Dermis blood vessel endothelial cell (primary cell): ENCODE data around the gene SPEM3. TPM values are rescaled to one million over a fixed set of nuclear protein-coding genes. Genes with fewer than 3 reads are reported as not detected.

Source experiments
- DNase-seq: peaks from one replicate; pipeline ENCODE4 v3.0.0; 2010
- total RNA-seq: library from RNA; depleted of rRNA; stranded (reverse); fragments of >200 nt; gene quantifications from 2 replicates; pipeline ENCODE4 v1.2.3, GENCODE V29; 2014

The SPEM3 gene
- total RNA-seq, 1 donor from 2014 or later: not detected

GRCh38 chr17:7423679-7424078 lies 5.0 kb upstream of the SPEM3 start:
- no peak for DNase-seq

- no peak for DNase-seq
These were observed 3.3 kb upstream of the SPEM3 start, which contains the start of gene SPEM2 for GRCh38 chr17:7425316-7425715. Gene SPEM2 (plus strand): TSS chr17:7425616. CDS start chr17:7425689, 73 bp downstream.

- DNase-seq: no peak
These were observed 2.9 kb upstream of the SPEM3 start for GRCh38 chr17:7425756-7426155.

- no peak for DNase-seq
These were observed 2.3 kb upstream of the SPEM3 start for GRCh38 chr17:7426203-7426863.

- no peak for DNase-seq
These were observed 1.7 kb upstream of the SPEM3 start for GRCh38 chr17:7426896-7427489.

GRCh38 chr17:7427549-7427948 lies 1.1 kb upstream of the SPEM3 start:
- no peak for DNase-seq

- no peak for DNase-seq
These were observed 1.1 kb downstream of the SPEM3 start for GRCh38 chr17:7429722-7430121.

GRCh38 chr17:7431231-7431630 lies 2.6 kb downstream of the SPEM3 start:
- no peak for DNase-seq

GRCh38 chr17:7432296-7432695 lies 3.6 kb downstream of the SPEM3 start:
- DNase-seq: no peak

- DNase-seq: peak; percentile 51
These were observed 7.3 kb downstream of the SPEM3 start for GRCh38 chr17:7435676-7436555.

GRCh38 chr17:7436556-7437368 lies 8.1 kb downstream of the SPEM3 start:
- peak; percentile 90 for DNase-seq

- DNase-seq: no peak
These were observed 8.8 kb downstream of the SPEM3 start for GRCh38 chr17:7437369-7437863.

- DNase-seq: no peak
These were observed 9.4 kb downstream of the SPEM3 start for GRCh38 chr17:7437950-7438614.

- no peak for DNase-seq
These were observed 10.2 kb downstream of the SPEM3 start for GRCh38 chr17:7438656-7439460.

- no peak for DNase-seq
These were observed 10.9 kb downstream of the SPEM3 start, which contains the start of gene FGF11 for GRCh38 chr17:7439462-7440112. Gene FGF11 (plus strand): TSS chr17:7439512. CDS start chr17:7439621, 109 bp downstream.

- DNase-seq: peak; percentile 36
These were observed 11.6 kb downstream of the SPEM3 start for GRCh38 chr17:7440113-7440833.

GRCh38 chr17:7440834-7441195 lies 12.2 kb downstream of the SPEM3 start:
- DNase-seq: peak; percentile 25

GRCh38 chr17:7441266-7441665 lies 12.6 kb downstream of the SPEM3 start:
- no peak for DNase-seq

GRCh38 chr17:7442142-7442541 lies 13.5 kb downstream of the SPEM3 start:
- no peak for DNase-seq
